SK-N-MC (cell line): ENCODE measurements around the gene CBFB.

Source experiments
- DNase-seq: peaks from one replicate; pipeline ENCODE4 v3.0.0-alpha.2; 2011; ENCODE audit warnings: low read depth, low spot score
- H3K27ac ChIP-seq: fragments of 200-600 bp; sonication (generic); 2 replicates; pipeline ENCODE4 v1.5.1; 2016; ENCODE audit warnings: mixed run types
- H3K36me3 ChIP-seq: fragments of 200-600 bp; sonication (generic); 2 replicates; pipeline ENCODE4 v1.6.1; 2017; ENCODE audit warnings: antibody characterized with exemption, low read length, mixed read lengths; ENCODE audit not compliant: insufficient read depth
- H3K4me3 ChIP-seq: fragments of 200-600 bp; sonication (generic); 2 replicates; pipeline ENCODE4 v1.5.1; 2016
- H3K9ac ChIP-seq: fragments of 200-600 bp; sonication (generic); 2 replicates; pipeline ENCODE4 v1.8.0; 2017; ENCODE audit warnings: mixed run types, mixed read lengths; ENCODE audit not compliant: insufficient read length
- H3K9me3 ChIP-seq: fragments of 200-600 bp; sonication (generic); 2 replicates; pipeline ENCODE4 v1.6.1; 2017; ENCODE audit warnings: low read depth, mild to moderate bottlenecking, antibody characterized with exemption, low read length, moderate library complexity, mixed read lengths
- EZH2 ChIP-seq: fragments of 200-600 bp; sonication (generic); IDR thresholded peaks from one replicate; pipeline ENCODE4 v1.6.1; 2017; ENCODE audit warnings: antibody characterized with exemption
- FOXP2 ChIP-seq: optimal IDR thresholded peaks from 2 replicates; pipeline ENCODE3; 2011; ENCODE audit warnings: mild to moderate bottlenecking, moderate library complexity; ENCODE audit not compliant: insufficient read depth; ENCODE audit errors: extremely low read length, control extremely low read depth
- POLR2AphosphoS5 ChIP-seq: IDR thresholded peaks from 2 replicates; pipeline ENCODE4 v1.6.1; 2012; ENCODE audit warnings: mild to moderate bottlenecking, low read depth, low read length, borderline replicate concordance

CBFB gene

DNA sequence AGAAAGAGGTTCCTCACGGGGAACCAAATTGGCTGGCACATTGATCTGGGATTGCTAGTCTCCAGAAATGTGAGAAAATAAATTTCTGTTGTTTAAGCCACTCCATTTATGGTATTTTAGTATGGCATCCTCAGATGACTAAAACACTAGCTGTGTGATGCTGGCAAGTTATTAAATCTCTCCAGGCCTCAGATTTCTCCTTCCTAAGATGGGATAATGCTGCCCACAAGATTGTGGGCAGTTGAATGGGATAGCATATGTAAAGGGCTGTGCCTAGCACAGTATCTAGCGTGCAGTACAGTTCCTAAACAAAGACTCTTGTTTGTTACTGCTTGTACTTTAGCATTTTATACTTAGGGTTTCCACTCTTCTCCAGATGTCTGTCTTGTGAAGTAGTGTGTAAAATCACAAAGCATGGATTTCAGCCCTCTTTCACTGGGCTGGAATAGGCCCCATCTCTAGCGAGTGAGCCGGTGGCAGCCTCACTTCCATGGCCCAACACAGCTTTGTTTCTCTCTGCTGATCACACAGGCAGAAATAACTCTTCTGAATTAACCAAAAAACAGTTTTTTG lies 42.6 kb downstream of the CBFB start:
- Histone ChIP-seq H3K27ac (no peak overlapping the region; the same call in 1 of the 2 replicates), H3K9me3 (no peaks in the 10 kb centered on the region), H3K36me3 (peaks cover 38% of the 10 kb centered on the region), H3K9ac (no peak overlapping the region), H3K4me3 (no peak overlapping the region)
- TF ChIP-seq EZH2 (no peak), POLR2AphosphoS5 (no peak), FOXP2 (no peak)
- DNase-seq, result no peak

DNA sequence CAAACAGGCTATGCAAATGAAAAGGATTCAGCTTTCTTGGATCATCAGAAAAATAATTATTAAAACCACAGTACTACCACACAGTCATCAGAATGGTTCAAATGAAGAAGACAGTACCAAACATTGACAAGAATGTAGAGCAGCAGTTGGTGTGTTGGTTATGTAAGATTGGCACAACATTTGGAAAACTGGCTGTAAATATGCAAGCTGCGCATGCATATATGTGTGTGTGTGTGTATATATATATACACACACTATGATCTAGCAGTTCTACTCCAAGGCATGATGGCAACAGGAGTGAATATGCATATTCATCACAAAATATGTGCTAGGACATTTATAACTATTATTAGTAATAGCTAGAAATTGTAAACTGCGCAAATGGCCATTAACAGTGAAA lies 46.4 kb downstream of the CBFB start:
- no peak for DNase-seq
- no peak overlapping the region for H3K27ac ChIP-seq
- H3K9me3 ChIP-seq, result no peaks in the 10 kb centered on the region
- peaks cover 13% of the 10 kb centered on the region; the same call in 1 of the 2 replicates for H3K36me3 ChIP-seq
- no peak overlapping the region for H3K9ac ChIP-seq
- no peak overlapping the region for H3K4me3 ChIP-seq
- TF ChIP-seq POLR2AphosphoS5 (no peak), FOXP2 (no peak)

GRCh38 chr16:67077871-67078270 lies 48.9 kb downstream of the CBFB start:
- no peak overlapping the region for H3K4me3 ChIP-seq
- TF ChIP-seq POLR2AphosphoS5 (no peak), FOXP2 (no peak), EZH2 (no peak)
- peaks cover 7% of the 10 kb centered on the region; the same call in 1 of the 2 replicates for H3K36me3 ChIP-seq
- no peak for DNase-seq
- H3K9me3 ChIP-seq, result no peaks in the 10 kb centered on the region
- no peak overlapping the region for H3K27ac ChIP-seq
- H3K9ac ChIP-seq, result no peak overlapping the region

DNA sequence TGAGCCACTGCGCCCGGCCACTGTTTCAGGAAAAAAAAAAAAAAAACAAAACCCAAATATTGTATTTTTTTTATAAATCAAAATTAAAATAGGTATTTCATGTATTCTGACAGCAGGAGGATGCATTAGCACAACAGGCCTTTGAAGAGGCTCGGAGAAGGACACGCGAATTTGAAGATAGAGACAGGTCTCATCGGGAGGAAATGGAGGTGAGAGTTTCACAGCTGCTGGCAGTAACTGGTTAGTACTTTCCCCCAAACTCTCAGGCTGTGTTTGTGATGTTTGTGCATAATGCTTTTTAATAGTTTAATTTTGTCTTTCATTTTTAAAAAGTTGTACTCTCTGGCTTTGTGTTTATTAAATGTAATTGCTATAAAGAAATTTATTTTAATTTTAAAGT lies 53.2 kb downstream of the CBFB start:
- H3K27ac ChIP-seq, result no peak overlapping the region
- TF ChIP-seq FOXP2 (no peak), EZH2 (no peak), POLR2AphosphoS5 (no peak)
- no peak overlapping the region for H3K4me3 ChIP-seq
- no peak for DNase-seq
- no peaks in the 10 kb centered on the region; the same call in 1 of the 2 replicates for H3K36me3 ChIP-seq
- H3K9me3 ChIP-seq, result no peaks in the 10 kb centered on the region
- H3K9ac ChIP-seq, result no peak overlapping the region

DNA sequence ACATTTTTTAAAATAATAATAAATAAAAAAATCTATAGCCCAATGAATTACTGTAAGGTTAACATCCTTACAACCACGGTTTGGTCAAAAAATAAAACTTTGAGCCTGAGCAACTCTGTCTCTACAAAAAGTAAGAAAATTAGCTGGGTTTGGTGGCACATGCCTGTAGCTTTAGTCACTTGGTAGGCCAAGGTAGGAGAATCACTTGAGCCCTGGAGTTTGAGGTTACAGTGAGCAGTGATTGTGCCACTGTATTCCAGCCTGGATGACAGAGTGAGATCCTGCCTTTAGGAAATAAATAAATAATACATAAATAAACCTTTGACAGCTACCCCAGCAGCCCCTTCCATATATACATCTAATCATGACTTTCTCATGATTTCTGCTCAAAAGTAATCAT lies 53.9 kb downstream of the CBFB start:
- Histone ChIP-seq H3K9me3 (no peaks in the 10 kb centered on the region), H3K27ac (no peak overlapping the region), H3K36me3 (no peaks in the 10 kb centered on the region; the same call in 1 of the 2 replicates), H3K9ac (no peak overlapping the region), H3K4me3 (no peak overlapping the region)
- DNase-seq, result no peak
- TF ChIP-seq FOXP2 (no peak), POLR2AphosphoS5 (no peak), EZH2 (no peak)

DNA sequence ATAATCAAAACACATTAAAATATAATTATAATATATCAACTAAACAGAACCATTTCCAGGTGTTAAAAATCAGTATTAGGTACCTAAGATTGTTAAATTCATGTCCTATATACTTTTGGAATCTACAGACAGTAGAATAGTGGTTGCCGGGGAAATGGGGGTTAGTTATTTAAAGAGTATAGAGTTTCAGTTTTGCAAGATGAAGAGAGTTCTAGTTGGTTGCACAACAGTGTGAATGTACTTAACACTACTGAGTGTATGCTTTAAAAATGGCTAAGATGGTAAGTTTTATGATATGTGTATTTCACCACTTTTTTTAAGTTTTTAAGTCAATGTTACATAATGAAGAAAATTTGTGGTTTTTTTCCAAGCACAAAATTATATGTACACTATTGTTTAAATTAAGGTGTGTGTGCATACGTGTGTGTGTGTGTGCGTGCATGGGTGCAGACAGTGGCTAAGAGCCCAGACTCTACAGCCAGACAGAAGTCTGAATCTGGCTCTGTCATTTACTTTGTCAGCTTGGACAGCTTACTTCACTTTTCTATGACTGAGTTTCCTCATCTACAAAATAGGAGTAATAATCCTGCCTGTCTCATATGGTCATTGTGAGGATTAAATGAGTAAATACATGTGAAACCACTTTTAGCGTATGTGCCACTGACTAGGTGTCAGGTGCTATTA lies 55.5 kb downstream of the CBFB start:
- TF ChIP-seq EZH2 (no peak), POLR2AphosphoS5 (no peak), FOXP2 (no peak)
- Histone ChIP-seq H3K9ac (no peak overlapping the region), H3K9me3 (no peaks in the 10 kb centered on the region), H3K27ac (no peak overlapping the region), H3K4me3 (no peak overlapping the region), H3K36me3 (no peaks in the 10 kb centered on the region; the same call in 1 of the 2 replicates)
- DNase-seq, result no peak

DNA sequence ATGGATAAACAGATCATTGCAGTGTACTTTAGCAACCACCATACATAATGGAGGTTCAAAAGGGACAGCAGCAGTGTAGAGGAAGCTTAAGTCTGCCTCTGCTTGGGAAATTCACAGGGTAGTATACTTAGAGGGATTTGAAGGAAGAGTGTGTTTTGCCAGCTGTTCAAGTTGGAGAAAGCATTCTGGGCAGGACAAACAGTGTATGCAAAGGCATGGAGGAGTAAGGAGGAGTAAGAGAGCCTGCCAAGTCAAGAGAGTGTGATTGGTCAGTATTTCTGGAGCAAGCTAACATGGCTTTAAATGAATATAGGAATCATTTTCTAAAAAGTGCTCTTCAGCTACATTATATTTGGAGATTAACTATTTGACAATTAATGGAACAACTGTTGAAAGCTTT lies 57.9 kb downstream of the CBFB start:
- no peaks in the 10 kb centered on the region for H3K9me3 ChIP-seq
- no peaks in the 10 kb centered on the region; the same call in 1 of the 2 replicates for H3K36me3 ChIP-seq
- no peak overlapping the region for H3K9ac ChIP-seq
- DNase-seq, result no peak
- H3K4me3 ChIP-seq, result no peak overlapping the region
- TF ChIP-seq EZH2 (no peak), POLR2AphosphoS5 (no peak), FOXP2 (no peak)
- H3K27ac ChIP-seq, result no peak overlapping the region

GRCh38 chr16:67087291-67087690 lies 58.3 kb downstream of the CBFB start:
- Histone ChIP-seq H3K9me3 (no peaks in the 10 kb centered on the region), H3K36me3 (no peaks in the 10 kb centered on the region; the same call in 1 of the 2 replicates), H3K9ac (no peak overlapping the region), H3K4me3 (no peak overlapping the region), H3K27ac (peak overlapping the region; percentile 50; the same call in 1 of the 2 replicates)
- DNase-seq, result no peak
- TF ChIP-seq POLR2AphosphoS5 (no peak), EZH2 (no peak), FOXP2 (no peak)
